NCI-H2029 treated with DMSO at 0.1 percent for 48 hours (cell line): ENCODE results near the gene ESF1.
"Not testable (repeated sequence)": the region's sequence is repeated elsewhere in the genome, so short reads cannot be mapped to it uniquely, and the experiment has no call there.

Source experiments
- DNase-seq: peaks from one replicate; lab custom pipeline; 2025; lab: John Stamatoyannopoulos, UW

ESF1 gene

DNA sequence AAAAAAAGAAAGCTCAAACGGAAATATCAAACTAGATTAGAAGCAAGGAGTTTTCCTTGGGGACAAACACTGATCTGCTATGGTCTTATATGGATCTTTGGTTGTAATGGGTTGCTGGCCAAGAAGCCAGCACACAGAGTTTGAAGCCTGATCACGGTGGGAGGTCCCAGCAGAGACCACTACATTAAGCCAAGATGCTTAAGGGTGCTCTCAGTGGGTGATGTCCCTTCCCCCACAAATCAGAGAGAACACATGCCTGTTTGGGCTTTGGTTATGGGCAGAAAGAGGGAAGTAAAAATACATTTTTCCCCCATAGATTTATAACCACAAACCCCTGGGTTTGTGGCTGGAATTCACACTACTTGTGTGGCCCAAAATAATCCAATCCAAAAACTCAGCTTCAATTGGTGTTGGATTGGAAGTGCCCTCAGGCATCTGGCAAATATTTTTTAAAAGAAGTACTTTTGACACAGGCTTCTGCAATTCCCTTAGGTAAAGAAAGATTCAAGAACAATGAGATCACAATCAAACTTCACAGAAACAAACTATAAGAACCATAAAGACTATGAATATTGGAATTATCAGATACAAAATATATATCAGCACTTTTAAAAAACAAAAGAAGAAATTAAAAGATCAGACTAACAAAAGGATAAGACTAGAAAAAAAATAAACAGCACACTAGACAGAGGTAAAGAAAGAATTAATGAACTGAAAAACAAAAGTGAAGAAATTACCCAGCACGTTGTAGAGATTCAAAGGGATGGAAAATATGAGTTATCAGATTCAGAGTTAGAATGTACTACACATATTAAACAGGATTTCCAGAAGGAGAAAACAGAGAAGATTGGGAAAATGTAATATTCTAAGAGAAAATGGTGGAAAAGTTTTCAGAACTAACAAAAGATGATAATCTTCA, 44.7 kb downstream of the ESF1 start:
- DNase-seq, result no peak

DNA sequence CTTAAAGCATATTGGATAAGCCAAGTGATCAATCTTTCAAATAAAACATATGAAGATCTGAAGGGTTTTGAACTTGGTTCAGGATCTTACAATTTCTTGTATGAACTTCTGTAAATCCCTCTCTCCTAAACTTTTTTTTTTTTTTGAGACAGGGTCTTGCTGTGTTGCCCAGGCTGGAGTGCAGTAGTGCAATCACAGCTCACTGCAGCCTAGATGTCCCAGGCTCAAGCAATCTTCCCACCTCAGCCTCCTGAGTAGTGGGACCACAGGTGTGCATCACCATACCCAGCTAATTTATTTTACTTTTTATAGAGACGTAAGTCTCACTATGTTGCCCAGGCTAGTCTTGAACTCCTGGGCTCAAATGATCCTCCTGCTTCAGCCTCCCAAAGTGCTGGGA, 46.5 kb downstream of the ESF1 start:
- DNase-seq, result not testable (repeated sequence)

DNA sequence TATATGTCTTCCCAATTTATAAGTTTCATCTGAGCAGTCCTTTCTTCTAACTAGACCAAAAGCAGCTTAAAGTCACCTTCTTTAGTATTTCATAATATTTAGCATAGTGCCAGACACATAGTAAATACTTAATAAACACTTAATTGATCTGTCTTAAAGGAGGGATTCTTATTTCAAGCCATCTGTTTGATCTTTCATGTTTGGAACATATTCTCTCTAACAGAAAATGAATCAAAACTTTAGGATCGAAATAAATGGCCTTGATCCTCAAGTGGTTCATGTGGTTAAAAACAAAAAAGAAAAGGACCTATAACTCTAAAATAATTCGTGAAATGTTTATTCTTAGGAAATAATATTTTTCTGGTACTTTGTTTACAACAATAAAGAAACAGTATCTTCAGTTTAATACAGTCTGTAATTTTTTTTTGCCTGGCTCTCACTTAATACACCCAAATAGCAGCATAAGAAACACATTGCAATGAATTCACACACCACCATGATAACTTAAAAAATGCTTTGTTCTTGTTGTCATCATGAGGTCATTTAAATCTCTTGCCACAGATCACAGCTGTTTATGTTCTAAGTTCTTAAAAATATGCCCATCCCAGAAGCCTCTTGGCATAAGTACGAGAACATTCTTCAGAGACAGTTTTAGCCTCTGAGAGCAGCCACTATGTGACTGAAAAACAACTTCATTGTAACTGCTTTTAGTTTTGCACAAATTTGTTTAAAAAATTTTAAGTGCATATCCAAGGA, 48.1 kb downstream of the ESF1 start:
- DNase-seq, result no peak

DNA sequence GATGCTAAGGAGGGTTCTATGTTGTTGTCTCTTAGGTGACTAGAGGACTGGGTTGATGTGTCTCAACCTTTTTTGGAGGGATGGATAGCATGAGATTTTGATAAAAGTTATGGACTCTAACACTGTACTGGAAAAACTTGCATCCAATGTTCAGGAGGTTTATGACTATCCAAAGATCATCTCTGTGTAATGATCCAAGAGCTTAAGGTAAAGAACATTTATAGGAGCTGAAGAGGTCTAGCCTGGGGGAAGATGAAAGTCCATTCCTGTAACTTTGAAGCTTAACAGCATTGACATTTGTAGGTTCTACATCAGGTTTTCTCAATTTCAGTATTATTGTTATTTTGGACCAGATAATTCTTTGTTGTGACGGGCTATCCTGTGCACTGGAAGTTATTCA, 48.9 kb downstream of the ESF1 start:
- no peak for DNase-seq

DNA sequence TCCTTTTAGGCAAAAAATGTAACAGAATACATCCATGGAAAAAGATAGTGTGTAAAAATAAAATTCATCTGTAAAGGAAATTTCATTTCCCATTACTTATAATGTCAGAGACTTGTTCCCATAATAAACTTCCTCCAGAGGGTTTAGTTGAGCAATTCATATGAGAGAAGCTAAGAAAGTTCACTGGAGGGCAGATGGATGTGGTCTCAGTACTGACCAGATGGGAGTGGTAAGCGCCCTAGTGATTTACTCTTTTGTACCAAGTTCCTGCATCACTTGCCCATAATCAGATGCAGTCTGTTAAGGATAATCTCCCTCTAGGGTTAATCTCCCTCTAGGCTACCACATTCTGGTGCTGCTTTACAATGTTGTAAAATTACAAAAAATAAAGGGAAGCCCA, 61.7 kb downstream of the ESF1 start:
- DNase-seq, result no peak

DNA sequence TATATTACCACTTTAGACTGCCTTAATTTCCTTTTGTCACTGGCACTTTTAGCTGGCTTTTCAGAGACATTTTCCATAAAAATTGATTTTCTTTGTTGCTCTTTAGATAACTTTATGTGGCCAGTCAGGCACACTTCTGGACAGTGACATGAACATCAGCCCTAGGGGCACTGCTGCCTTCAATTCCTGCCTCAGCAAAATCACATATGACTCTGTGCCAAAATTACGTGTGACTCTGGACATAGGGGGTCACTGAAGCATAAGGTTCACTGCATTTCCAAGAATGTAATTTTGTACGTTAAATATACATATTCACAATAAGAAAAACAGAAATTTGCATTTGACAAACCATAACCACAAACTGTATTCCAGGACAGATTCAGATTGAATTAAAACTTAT, 66.5 kb downstream of the ESF1 start:
- no peak for DNase-seq

DNA sequence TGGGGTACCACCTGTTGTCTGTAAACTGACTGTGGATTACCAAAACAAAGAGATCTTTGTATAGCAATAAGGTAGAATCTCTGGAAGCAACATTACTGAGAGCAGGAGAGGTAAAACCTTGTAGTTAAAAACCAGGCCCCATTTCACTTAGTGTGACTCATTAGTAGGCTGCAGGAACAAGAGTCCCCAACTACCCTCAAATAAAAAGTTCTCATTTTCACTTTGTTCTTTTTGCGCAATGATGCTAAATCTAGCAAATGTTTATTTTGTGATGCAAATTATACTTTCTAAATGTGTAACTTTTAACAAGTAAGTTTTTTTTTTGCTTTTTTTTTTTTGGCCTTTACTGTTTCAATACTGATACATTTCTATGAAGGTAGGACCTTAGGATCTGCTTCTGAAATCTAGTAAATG, 67.1 kb downstream of the ESF1 start:
- no peak for DNase-seq

DNA sequence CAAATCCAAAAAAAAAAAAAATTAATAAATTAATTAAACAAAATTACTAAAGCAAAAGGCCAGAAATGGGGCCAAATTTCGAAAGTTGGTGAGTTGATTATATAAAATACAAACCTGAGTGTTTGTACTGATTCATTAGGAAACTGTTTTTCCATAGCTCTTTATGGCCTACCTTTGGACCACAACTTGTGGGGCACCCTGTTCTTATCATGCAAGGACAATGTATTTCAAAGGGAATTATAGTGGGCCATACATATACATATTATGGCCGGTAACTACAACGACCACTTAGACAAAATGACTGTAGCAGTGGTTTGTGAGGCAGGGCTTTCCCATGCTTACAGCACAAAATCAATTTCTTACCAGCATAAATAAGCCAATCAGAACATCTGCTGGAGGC, 69.5 kb downstream of the ESF1 start:
- DNase-seq, result no peak

DNA sequence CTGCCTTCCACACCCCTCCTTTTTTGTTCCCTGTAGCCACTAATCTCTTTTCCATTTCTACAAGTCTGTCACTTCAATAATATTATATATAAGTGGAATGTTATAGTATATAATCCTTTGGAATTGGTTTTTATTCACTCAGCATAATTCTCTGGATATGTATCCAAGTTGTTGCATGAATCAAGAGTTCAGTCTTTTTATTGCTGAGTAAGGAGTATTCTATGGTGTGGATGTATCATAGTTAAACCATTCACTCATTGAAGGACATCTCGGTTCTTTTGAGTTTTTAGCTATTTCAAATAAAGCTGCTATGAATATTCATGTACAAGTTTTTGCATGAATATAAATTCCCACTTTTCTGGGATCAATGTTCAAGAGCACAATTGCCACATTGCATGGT, 76.5 kb downstream of the ESF1 start:
- no peak for DNase-seq

DNA sequence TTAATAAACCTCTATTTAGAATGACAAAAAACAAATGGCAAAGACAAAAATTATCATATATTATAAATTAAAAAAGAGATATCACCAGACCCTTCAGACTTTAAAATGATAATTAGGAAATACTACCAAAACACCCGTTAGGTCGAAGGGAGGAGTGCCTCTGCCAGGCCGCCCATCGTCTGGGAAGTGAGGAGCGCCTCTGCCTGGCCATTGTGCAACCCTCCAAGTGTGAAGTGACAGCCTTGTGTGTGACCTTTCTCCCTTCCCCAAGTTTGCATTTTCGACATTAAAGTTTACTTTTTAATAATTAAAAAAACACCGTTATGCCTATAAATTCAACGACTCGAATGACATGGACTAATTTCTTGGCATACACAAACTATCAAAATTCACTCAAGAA, 81.5 kb downstream of the ESF1 start:
- no peak for DNase-seq

DNA sequence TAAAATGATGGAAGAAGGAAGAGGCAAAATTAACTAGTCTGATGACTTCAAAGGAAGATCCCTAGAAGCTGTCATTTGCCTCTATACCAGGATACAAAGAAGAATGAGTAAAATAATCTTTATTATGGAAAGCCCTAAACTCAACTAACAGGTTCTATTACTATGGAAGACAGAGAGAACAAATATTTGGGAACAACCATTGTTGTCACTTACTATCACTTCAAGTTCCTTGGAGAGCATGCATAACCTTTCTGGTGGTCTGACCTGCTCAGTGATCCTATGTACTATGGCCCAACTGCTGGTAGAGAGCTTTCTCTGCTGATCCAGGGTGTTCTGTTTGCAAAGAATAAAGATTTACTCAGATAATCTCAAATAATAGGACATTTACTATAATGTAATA, 83.2 kb downstream of the ESF1 start:
- DNase-seq, result no peak

DNA sequence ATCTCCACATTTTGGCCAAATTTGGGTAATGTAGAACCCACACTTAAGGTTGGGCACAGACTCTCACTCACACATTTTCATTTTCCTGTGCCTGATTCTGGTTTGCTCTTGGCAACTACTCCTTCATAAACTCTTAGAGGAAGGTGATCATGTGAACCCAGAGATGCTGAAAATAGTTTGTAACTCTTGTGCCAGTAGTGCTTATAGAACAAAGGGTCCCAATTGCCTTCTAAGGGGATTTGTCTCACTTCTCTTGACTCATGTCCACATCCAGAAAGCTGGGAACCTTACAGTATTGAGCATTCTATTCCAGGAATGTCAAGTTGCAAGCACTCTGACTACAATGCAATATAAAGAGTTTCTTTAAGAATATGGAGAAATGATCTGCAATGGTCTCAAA, 84.0 kb downstream of the ESF1 start:
- no peak for DNase-seq

DNA sequence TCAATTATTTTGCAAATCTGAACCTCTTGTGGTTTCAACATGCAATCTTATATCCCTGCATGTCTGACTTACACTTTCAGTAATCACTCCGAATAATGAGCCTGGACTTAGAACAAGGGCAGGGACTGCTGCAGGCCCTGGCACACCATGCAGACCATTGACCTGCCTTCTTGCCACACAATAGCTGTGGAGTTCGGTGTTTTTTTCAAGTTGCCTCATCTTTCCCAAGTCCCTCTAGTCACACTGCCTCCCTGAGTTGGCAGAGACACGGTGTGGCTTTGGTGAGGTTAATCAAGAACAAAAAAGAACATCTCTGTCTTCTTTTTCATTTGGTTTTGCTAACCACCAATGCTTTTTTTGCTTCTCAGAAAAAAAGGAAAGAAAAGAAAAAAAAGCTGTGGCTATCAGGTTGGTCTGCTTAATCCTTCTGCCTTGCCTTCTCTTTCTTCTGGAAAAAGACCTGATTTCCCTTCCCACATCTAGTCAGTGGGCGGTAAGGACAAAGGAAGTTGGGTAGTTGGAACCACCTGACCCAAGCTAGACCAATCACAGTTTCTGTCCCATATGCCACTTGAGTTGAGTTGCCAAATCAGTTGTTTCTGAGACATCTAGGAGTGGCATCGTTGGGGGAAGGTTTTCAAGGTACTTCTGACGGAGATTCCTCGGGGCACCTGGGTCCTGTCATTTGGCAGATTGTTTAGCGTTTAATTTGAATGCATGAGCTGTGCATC, 90.1 kb downstream of the ESF1 start:
- no peak for DNase-seq

DNA sequence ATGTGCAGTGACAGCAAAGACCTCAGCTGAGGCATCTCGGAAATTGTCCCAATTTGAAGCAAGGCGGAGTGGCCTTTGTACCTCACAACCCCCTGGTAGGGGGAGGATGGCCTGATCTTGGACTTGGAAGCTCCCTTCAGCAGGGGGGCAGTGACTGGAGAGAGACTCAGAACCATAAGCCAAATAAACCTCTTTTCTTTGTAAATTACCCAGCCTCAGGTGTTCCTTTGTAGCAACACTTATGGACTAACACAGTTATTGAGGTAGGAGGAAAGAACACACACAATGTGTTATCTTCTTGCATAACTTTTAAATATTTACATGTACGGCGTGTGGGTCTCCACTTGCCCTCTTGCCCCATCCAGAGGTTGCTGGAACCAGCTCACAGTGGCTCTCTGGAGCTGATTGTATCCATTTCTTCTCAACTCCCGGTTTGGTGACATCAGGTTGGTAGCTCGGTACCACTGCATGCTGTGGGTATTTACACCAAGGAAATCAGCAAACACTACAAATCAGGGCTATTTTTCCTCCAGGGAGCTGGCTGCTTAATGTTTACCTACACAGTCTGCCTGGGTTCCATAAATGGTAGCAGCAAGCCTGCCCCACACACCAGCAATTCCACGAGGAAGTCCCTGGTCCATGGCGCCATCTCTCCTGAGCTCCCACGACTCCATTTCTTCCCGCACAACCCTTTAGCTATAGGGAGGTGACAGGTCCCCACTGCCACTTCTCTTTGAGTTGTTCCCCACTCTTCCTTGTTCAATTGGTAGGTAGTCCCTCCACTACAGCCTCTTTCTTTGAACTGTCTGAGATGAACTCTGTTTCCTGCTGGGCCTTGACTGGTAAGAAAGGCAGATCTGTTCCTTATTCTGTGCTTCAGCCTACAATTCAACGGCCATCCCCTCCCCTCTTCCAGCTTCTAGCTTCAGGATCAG, 91.7 kb downstream of the ESF1 start:
- DNase-seq, result no peak

DNA sequence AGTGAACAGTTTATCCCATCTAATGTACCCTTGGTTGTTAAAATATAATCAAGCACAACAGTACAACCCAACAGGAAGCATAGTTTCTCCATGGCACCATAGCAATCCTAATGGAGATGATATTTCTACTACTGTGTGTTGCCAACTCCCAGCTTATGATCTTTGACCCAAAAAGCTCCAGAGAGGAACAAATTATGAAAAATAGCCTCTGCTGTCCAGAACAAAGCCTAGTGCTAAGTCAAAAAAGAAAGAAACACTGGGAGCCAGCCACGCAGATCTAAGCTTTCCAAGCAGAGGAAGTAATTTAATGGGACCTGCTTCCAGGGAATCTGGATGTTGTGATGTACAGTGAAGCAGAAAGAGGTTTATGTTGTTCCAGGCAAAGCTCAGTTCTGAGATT, 93.8 kb downstream of the ESF1 start:
- no peak for DNase-seq

DNA sequence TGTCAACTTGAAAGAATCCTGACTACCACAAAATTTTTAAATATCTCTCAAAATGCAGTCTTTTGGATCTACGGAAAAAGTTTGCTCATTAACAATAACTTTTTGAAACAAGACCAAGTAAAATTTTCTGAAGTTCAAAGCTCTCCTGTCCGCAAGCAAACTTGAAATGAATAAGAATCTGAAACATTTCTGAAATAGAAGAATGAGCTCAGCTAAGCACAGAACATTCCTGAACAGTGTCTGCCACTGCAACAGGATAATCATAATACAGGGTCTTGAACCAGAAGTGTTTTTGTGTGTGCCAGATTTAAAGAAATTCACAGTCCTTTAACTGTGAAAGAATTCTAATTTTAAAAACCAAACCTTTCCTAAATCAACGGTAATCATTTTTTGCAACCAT, 96.9 kb downstream of the ESF1 start:
- DNase-seq, result no peak

DNA sequence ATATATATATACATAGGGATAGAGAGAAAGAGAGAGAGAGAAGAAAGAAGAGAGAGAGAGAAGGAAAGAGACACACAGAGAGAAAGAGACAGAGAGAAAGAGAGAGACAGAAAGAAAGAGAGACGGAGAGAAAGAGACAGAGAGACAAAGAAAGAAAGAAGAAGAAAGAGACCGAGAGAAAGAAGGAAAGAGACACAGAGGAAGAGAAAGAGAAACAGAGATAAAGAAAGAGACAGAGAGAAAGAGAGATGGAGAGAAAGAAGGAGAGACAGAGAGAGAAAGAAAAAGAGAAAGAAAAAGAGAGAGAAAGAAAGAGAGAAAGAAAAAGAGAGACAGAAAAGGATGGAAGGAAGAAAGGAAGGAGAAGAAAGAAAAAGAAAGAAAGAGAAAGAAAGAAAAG, 99.1 kb downstream of the ESF1 start:
- DNase-seq, result no peak

DNA sequence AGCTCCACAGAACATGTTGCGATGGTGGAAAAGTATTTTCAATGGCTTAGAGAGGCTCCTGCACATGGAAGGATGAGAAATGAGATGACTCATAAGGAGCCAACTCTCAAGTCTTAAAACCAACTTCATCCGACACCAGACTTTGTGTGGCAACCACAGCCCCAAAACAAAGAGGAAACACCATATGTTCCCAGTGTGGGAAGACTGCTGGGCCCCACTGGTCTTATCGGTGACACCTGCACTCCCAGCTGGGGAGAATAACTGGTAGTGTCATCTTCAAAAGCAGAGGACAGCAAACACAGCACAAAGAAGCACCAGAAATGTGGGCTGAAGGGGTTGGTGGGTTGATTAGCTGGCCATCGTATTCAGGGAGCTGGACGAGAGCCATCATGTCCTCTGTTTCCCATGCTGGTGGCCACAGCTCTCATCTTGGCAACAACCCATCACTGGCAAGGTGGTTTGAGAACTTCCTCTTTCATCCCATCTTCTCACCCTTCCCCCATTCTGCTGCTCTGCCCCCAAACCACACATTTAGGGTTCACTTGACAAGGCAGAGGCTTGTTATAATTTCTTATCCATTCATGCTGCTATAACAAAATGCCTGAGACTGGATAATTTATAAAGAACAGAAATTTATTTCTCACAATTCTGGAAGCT, 100.0 kb downstream of the ESF1 start:
- DNase-seq, result no peak

DNA sequence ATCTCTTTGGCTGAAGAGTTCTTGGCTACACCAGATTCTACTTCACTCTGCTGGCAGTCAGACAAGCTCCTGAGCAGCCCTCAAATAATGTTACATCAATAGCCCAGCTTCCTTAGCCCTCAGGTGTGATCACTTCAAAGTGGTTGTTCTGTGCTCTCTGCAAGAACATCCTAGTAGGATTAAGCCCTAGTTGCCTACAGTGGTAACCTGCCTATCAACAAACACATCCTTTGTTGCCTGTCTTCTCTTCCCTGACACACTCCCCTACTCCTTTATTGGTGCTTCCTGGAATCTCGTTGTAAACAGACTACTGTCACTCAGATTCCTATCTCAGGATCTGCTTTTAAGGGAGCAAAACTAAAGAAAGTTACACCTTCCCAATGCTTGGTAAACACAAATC, 100.9 kb downstream of the ESF1 start:
- DNase-seq, result no peak

DNA sequence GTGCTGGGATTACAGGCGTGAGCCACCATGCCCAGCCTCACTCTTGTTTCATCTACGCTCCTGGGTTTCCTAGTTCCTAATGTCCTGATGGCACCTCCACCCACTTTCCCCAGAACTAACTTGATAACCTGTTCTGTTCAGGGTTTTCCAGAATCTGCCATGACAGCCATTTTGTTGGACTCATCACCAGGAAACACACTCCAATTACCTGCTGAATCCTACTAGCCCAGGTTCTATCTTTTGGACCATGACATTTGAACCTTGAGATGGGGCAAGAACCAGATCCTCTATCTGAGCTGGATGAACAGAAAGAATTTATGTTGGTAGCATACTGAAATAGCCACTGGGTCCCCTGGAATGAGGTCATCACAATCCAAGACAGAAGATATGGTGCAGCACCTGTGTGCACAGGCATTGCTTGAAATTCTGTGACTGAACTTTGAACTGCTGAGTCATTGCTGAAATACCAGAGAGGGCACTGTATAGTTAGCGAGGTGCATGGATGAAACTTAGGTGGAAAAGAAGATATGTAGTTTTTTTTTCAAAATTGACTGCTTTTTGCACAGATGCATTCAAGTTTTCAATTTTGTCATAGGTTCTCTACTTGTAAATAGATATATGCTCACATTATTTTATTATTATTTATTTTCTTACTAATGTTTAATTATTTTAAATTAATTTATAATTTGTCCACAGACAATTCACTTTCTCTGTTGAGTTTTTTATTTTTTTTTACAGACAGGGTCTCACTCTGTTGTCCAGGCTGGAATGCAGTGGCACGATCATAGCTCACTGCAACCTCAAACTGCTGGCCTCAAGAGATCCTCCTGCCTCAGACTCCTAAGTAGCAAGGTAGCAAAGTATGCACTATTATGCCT, 103.2 kb downstream of the ESF1 start:
- no peak for DNase-seq
